K562 (cell line): ENCODE results near the gene DAGLA. TPM values are rescaled to one million over a fixed set of nuclear protein-coding genes. Genes with fewer than 3 reads are reported as not detected.
A peak's percentile ranks its signal among the peaks of the same experiment; 100 is the strongest.

ENCODE experiments used
- ATAC-seq: fragments of 200-7000 bp; cut with Tn5 transposase; 3 replicates; pipeline ENCODE4 v1.9.1; 2020; ENCODE audit warnings: moderate library complexity
- BruUV-seq: library from RNA; stranded (reverse); fragments of 400-500 nt; replicated peaks from 2 replicates; lab custom pipeline; 2021; lab: Mats Ljungman, UMichigan
- CTCF ChIA-PET: fragments of 300-600 bp; formaldehyde crosslinking; extraction: SDS; loops from one replicate; lab custom pipeline; 2021; ENCODE audit warnings: low intra/inter-chr PET ratio; lab: Yijun Ruan, JAX
- POLR2A ChIA-PET: fragments of 300-600, 350-650 bp; sonication (Branson Sonifier 250); formaldehyde crosslinking; extraction: SDS; loops from one replicate; lab custom pipeline; 2021; ENCODE audit warnings: antibody characterized with exemption, inconsistent platforms; lab: Yijun Ruan, JAX
- DNase-seq, 4 experiments: peaks; one replicate each; pipeline versions ENCODE4 v3.0.0 to v3.0.0-alpha.2; 2011 to 2018; ENCODE audit warnings: low spot score in 3 of 4, mixed read lengths in 3 of 4; ENCODE audit errors: extremely low read depth in 1 of 4
- FAIRE-seq: peaks from 2 replicates; lab custom pipeline; 2011; peaks lifted over from hg19 to GRCh38; lab: Jason Lieb, UNC
- H2AFZ ChIP-seq: 2 replicates; pipeline ENCODE4 v1.6.0; 2011; ENCODE audit warnings: low read depth, low read length, control low read depth, inconsistent platforms
- H3K27ac ChIP-seq: fragments of 200-600 bp; 3 replicates; pipeline ENCODE4 v1.8.0; 2011; ENCODE audit warnings: low read depth, mild to moderate bottlenecking, control low read depth, inconsistent platforms, low read length, moderate library complexity, mixed read lengths; ENCODE audit errors: extremely low read depth
- H3K27me3 ChIP-seq, 2 experiments: fragments of 300-600 bp in 1 of 2; 2 replicates in 1 of 2; 3 replicates in 1 of 2; pipeline versions ENCODE4 v1.6.0 to v1.8.0; 2011; ENCODE audit warnings: inconsistent platforms in 2 of 2, low read length in 2 of 2, mild to moderate bottlenecking in 1 of 2, mixed read lengths in 1 of 2, moderate library complexity in 1 of 2; ENCODE audit not compliant: control insufficient read depth in 2 of 2, insufficient read depth in 2 of 2
- H3K36me3 ChIP-seq: fragments of 300-600 bp; 3 replicates; pipeline ENCODE4 v1.8.0; 2011; ENCODE audit warnings: mild to moderate bottlenecking, low read length, inconsistent platforms; ENCODE audit not compliant: control insufficient read depth, insufficient read depth
- H3K4me1 ChIP-seq, 2 experiments: fragments of 200-600 bp in 1 of 2; replicated peaks in 1 of 2; 2 replicates in 1 of 2; 3 replicates in 1 of 2; pipeline versions ENCODE4 v1.5.1 to v1.8.0; 2011; ENCODE audit warnings: inconsistent platforms in 2 of 2, low read length in 2 of 2, mild to moderate bottlenecking in 1 of 2, mixed read lengths in 1 of 2, moderate library complexity in 1 of 2; ENCODE audit not compliant: control insufficient read depth in 2 of 2, insufficient read depth in 2 of 2
- H3K4me2 ChIP-seq: 2 replicates; pipeline ENCODE4 v1.6.1; 2011; ENCODE audit warnings: low read length, control low read depth, inconsistent platforms, mixed read lengths; ENCODE audit not compliant: insufficient read depth
- H3K4me3 ChIP-seq: fragments of 200-600 bp; sonication (generic), shearing (Covaris generic); 2 replicates; pipeline ENCODE4 v1.5.1; 2016; ENCODE audit warnings: control low read depth, inconsistent platforms
- H3K79me2 ChIP-seq: fragments of 200-600 bp; 3 replicates; pipeline ENCODE4 v1.8.0; 2011; ENCODE audit warnings: low read length, inconsistent platforms; ENCODE audit not compliant: control insufficient read depth, insufficient read depth
- H3K9ac ChIP-seq, 2 experiments: 2 replicates each; pipeline versions ENCODE4 v1.6.0 to v1.6.1; 2011; ENCODE audit warnings: low read depth in 2 of 2, low read length in 2 of 2, control low read depth in 1 of 2, inconsistent platforms in 1 of 2, mild to moderate bottlenecking in 1 of 2, mixed read lengths in 1 of 2; ENCODE audit not compliant: insufficient read depth in 1 of 2
- H3K9me1 ChIP-seq: one replicate; pipeline ENCODE4 v1.6.0; 2011; ENCODE audit warnings: inconsistent platforms, mild to moderate bottlenecking, low read length, moderate library complexity; ENCODE audit not compliant: control insufficient read depth, insufficient read depth
- H3K9me3 ChIP-seq: replicated peaks from 2 replicates; pipeline ENCODE4 v1.5.1; 2011; ENCODE audit warnings: low read depth, low read length, inconsistent platforms; ENCODE audit not compliant: control insufficient read depth, insufficient read depth
- H4K20me1 ChIP-seq: replicated peaks from 2 replicates; pipeline ENCODE4 v1.6.1; 2011; ENCODE audit warnings: low read length, inconsistent platforms, mixed read lengths; ENCODE audit not compliant: control insufficient read depth, insufficient read depth
- E2F6 ChIP-seq, 2 experiments: IDR thresholded peaks; 2 replicates each; pipeline ENCODE4 v1.6.1; 2011; ENCODE audit warnings: borderline replicate concordance in 1 of 2, control low read depth in 1 of 2, low read depth in 1 of 2, low read length in 1 of 2, mild to moderate bottlenecking in 1 of 2, mixed read lengths in 1 of 2, moderate library complexity in 1 of 2; ENCODE audit not compliant: insufficient read depth in 1 of 2, insufficient read length in 1 of 2, poor library complexity in 1 of 2, severe bottlenecking in 1 of 2; ENCODE audit errors: extremely low read depth in 1 of 2
- MXI1 ChIP-seq: IDR thresholded peaks from 2 replicates; pipeline ENCODE4 v1.6.1; 2011; ENCODE audit warnings: low read depth, mild to moderate bottlenecking, improper control_type of control experiment, low read length
- SPI1 ChIP-seq: IDR thresholded peaks from 2 replicates; pipeline ENCODE4 v1.6.1; 2011; ENCODE audit warnings: low read depth, low read length, control low read depth, borderline replicate concordance
- ZFP36 ChIP-seq: fragments of 150-350 bp; IDR thresholded peaks from 2 replicates; pipeline ENCODE4 v1.6.1; 2018; ENCODE audit warnings: low read length, low read depth; ENCODE audit not compliant: partially characterized antibody
- WGBS: fragments of 100-300 bp; shearing (Covaris generic); methylation state at CpG from one replicate; pipeline ENCODE4 v1.1.6; 2016; ENCODE audit warnings: low coverage, mixed read lengths; ENCODE audit not compliant: insufficient coverage; ENCODE audit errors: missing lambda C conversion rate; 5-methylcytosine and 5-hydroxymethylcytosine counted together
- in situ Hi-C: fragments of 300-500 bp; cut with MboI; formaldehyde crosslinking; loops from 4 replicates; pipeline ENCODE4 v1.15.0; 2018; ENCODE audit warnings: inconsistent platforms, mixed read lengths
- intact Hi-C: fragments of 100-400 bp; cut with micrococcal nuclease; formaldehyde crosslinking; loops from 2 replicates; pipeline ENCODE4 v1.14.2; 2022
- polyA plus RNA-seq, 8 experiments: library from polyadenylated mRNA; depleted of rRNA in 4 of 8; stranded (reverse) in 5 of 8; unstranded in 3 of 8; fragments of >200 nt; fragmentation: Nextera tagmentation in 2 of 8; fragmentation: Illumina TruSeq in 1 of 8; extraction: Ambion mirVana in 2 of 8; extraction: Trizol in 1 of 8; gene quantifications; 2 replicates each; pipeline versions ENCODE4 v1.2.1 to v1.2.3, GENCODE V29; 2011 to 2014; ENCODE audit warnings: inconsistent platforms in 1 of 8, missing spikeins in 1 of 8
- total RNA-seq, 7 experiments: library from RNA; depleted of rRNA in 6 of 7; stranded (reverse); fragments of >200 nt in 6 of 7; fragmentation: Illumina TruSeq in 2 of 7; extraction: Trizol in 2 of 7; gene quantifications; 2 replicates each; pipeline versions ENCODE4 v1.2.1 to v1.2.3, GENCODE V29; 2011 to 2021; ENCODE audit warnings: low replicate concordance in 1 of 7

The DAGLA gene
- total and polyA plus RNA-seq, 9 of the 15 experiments (the other 6 are each of a cell fraction or from before 2014, with no cell fraction given): 0.03 to 0.16 (median 0.04) TPM; not detected in 4

- no peak for TF ChIP-seq E2F6 (IDR thresholded peaks at IDR 0.05; ENCODE audit: borderline replicate concordance in 1 of 2, extremely low read depth in 1 of 2, insufficient read depth in 1 of 2, insufficient read length in 1 of 2, low read depth in 1 of 2, low read length in 1 of 2, poor library complexity in 1 of 2, severe bottlenecking in 1 of 2)
These were observed 35.7 kb downstream of the DAGLA start (continued) for GRCh38 chr11:61715867-61716266.

- CTCF ChIA-PET: no interaction called here
These were observed 36.5 kb downstream of the DAGLA start for GRCh38 chr11:61716478-61717285.

More at GRCh38 chr11:61716478-61717285, 36.5 kb downstream of the DAGLA start:
- Histone ChIP-seq H3K36me3 (no peaks in the 10 kb centered on the region), H3K79me2 (no peaks in the 10 kb centered on the region), H2AFZ (no peak overlapping the region), H3K9me3 (no peaks in the 10 kb centered on the region), H3K27me3 (peaks cover 16 to 59% of the 10 kb centered on the region in 2 experiments; a peak in 4 of 5 replicates), H3K4me3 (no peak overlapping the region), H3K9me1 (no peaks in the 10 kb centered on the region), H3K4me1 (peaks cover 0 to 28% of the 10 kb centered on the region in 2 experiments; a peak in 3 of 5 replicates), H4K20me1 (no peaks in the 10 kb centered on the region; the same call in 1 of the 2 replicates), H3K9ac (no peak overlapping the region), H3K4me2 (no peak overlapping the region), H3K27ac (no peak overlapping the region)
- in situ Hi-C loops (no loop called here), intact Hi-C loops (no loop called here)
- POLR2A ChIA-PET: no interaction called here
- ATAC-seq (no peak), DNase-seq (no peak), FAIRE-seq (no peak)
- 5% methylated on average over 13 of the region's 13 CpGs for WGBS
- no peak for TF ChIP-seq MXI1
- peak; percentile 74 for TF ChIP-seq SPI1
- peak; percentile 37 for TF ChIP-seq ZFP36
- BruUV-seq: no TSS peak
